K562 (cell line): Measurements from ENCODE around the gene ANKRD24. TPM values are rescaled to one million over a fixed set of nuclear protein-coding genes. Genes with fewer than 3 reads are reported as not detected.

Source experiments
- ATAC-seq: fragments of 200-7000 bp; cut with Tn5 transposase; 3 replicates; pipeline ENCODE4 v1.9.1; 2020; ENCODE audit warnings: moderate library complexity
- BruUV-seq: library from RNA; stranded (reverse); fragments of 400-500 nt; replicated peaks from 2 replicates; lab custom pipeline; 2021; lab: Mats Ljungman, UMichigan
- CTCF ChIA-PET: fragments of 300-600 bp; formaldehyde crosslinking; extraction: SDS; loops from one replicate; lab custom pipeline; 2021; ENCODE audit warnings: low intra/inter-chr PET ratio; lab: Yijun Ruan, JAX
- POLR2A ChIA-PET: fragments of 300-600, 350-650 bp; sonication (Branson Sonifier 250); formaldehyde crosslinking; extraction: SDS; loops from one replicate; lab custom pipeline; 2021; ENCODE audit warnings: antibody characterized with exemption, inconsistent platforms; lab: Yijun Ruan, JAX
- DNase-seq, 4 experiments: peaks; one replicate each; pipeline versions ENCODE4 v3.0.0 to v3.0.0-alpha.2; 2011 to 2018; ENCODE audit warnings: low spot score in 3 of 4, mixed read lengths in 3 of 4; ENCODE audit errors: extremely low read depth in 1 of 4
- FAIRE-seq: peaks from 2 replicates; lab custom pipeline; 2011; peaks lifted over from hg19 to GRCh38; lab: Jason Lieb, UNC
- H2AFZ ChIP-seq: 2 replicates; pipeline ENCODE4 v1.6.0; 2011; ENCODE audit warnings: low read depth, low read length, control low read depth, inconsistent platforms
- H3K27ac ChIP-seq: fragments of 200-600 bp; 3 replicates; pipeline ENCODE4 v1.8.0; 2011; ENCODE audit warnings: low read depth, mild to moderate bottlenecking, control low read depth, inconsistent platforms, low read length, moderate library complexity, mixed read lengths; ENCODE audit errors: extremely low read depth
- H3K27me3 ChIP-seq, 2 experiments: fragments of 300-600 bp in 1 of 2; 2 replicates in 1 of 2; 3 replicates in 1 of 2; pipeline versions ENCODE4 v1.6.0 to v1.8.0; 2011; ENCODE audit warnings: inconsistent platforms in 2 of 2, low read length in 2 of 2, mild to moderate bottlenecking in 1 of 2, mixed read lengths in 1 of 2, moderate library complexity in 1 of 2; ENCODE audit not compliant: control insufficient read depth in 2 of 2, insufficient read depth in 2 of 2
- H3K36me3 ChIP-seq: fragments of 300-600 bp; 3 replicates; pipeline ENCODE4 v1.8.0; 2011; ENCODE audit warnings: mild to moderate bottlenecking, low read length, inconsistent platforms; ENCODE audit not compliant: control insufficient read depth, insufficient read depth
- H3K4me1 ChIP-seq, 2 experiments: fragments of 200-600 bp in 1 of 2; replicated peaks in 1 of 2; 2 replicates in 1 of 2; 3 replicates in 1 of 2; pipeline versions ENCODE4 v1.5.1 to v1.8.0; 2011; ENCODE audit warnings: inconsistent platforms in 2 of 2, low read length in 2 of 2, mild to moderate bottlenecking in 1 of 2, mixed read lengths in 1 of 2, moderate library complexity in 1 of 2; ENCODE audit not compliant: control insufficient read depth in 2 of 2, insufficient read depth in 2 of 2
- H3K4me2 ChIP-seq: 2 replicates; pipeline ENCODE4 v1.6.1; 2011; ENCODE audit warnings: low read length, control low read depth, inconsistent platforms, mixed read lengths; ENCODE audit not compliant: insufficient read depth
- H3K4me3 ChIP-seq: fragments of 200-600 bp; sonication (generic), shearing (Covaris generic); 2 replicates; pipeline ENCODE4 v1.5.1; 2016; ENCODE audit warnings: control low read depth, inconsistent platforms
- H3K79me2 ChIP-seq: fragments of 200-600 bp; 3 replicates; pipeline ENCODE4 v1.8.0; 2011; ENCODE audit warnings: low read length, inconsistent platforms; ENCODE audit not compliant: control insufficient read depth, insufficient read depth
- H3K9ac ChIP-seq, 2 experiments: 2 replicates each; pipeline versions ENCODE4 v1.6.0 to v1.6.1; 2011; ENCODE audit warnings: low read depth in 2 of 2, low read length in 2 of 2, control low read depth in 1 of 2, inconsistent platforms in 1 of 2, mild to moderate bottlenecking in 1 of 2, mixed read lengths in 1 of 2; ENCODE audit not compliant: insufficient read depth in 1 of 2
- H3K9me1 ChIP-seq: one replicate; pipeline ENCODE4 v1.6.0; 2011; ENCODE audit warnings: inconsistent platforms, mild to moderate bottlenecking, low read length, moderate library complexity; ENCODE audit not compliant: control insufficient read depth, insufficient read depth
- H3K9me3 ChIP-seq: replicated peaks from 2 replicates; pipeline ENCODE4 v1.5.1; 2011; ENCODE audit warnings: low read depth, low read length, inconsistent platforms; ENCODE audit not compliant: control insufficient read depth, insufficient read depth
- H4K20me1 ChIP-seq: replicated peaks from 2 replicates; pipeline ENCODE4 v1.6.1; 2011; ENCODE audit warnings: low read length, inconsistent platforms, mixed read lengths; ENCODE audit not compliant: control insufficient read depth, insufficient read depth
- BCOR ChIP-seq: fragments of 450-650 bp; IDR thresholded peaks from 2 replicates; pipeline ENCODE4 v1.6.1; 2016
- CREM ChIP-seq: IDR thresholded peaks from 2 replicates; pipeline ENCODE4 v1.6.1; 2014; ENCODE audit warnings: antibody characterized with exemption, low read depth
- HDAC2 ChIP-seq: fragments of 450-650 bp; IDR thresholded peaks from 2 replicates; pipeline ENCODE4 v1.6.1; 2016; ENCODE audit warnings: mild to moderate bottlenecking
- POLR2G ChIP-seq: fragments of 200-400 bp; formaldehyde crosslinking; IDR thresholded peaks from 2 replicates; pipeline ENCODE4 v1.6.1; 2017; ENCODE audit warnings: low read depth, mild to moderate bottlenecking, antibody characterized with exemption, low read length, moderate library complexity
- PTBP1 ChIP-seq: fragments of 200-400 bp; formaldehyde crosslinking; IDR thresholded peaks from 2 replicates; pipeline ENCODE4 v1.6.1; 2017; ENCODE audit warnings: low read depth, low read length
- PTTG1 ChIP-seq: fragments of 450-650 bp; IDR thresholded peaks from 2 replicates; pipeline ENCODE4 v1.6.1; 2016; ENCODE audit warnings: low read depth, mild to moderate bottlenecking, missing genetic modification characterization, missing compliant biosample characterization
- RBM25 ChIP-seq: fragments of 200-400 bp; formaldehyde crosslinking; IDR thresholded peaks from 2 replicates; pipeline ENCODE4 v1.6.1; 2018; ENCODE audit warnings: low read length, low read depth, moderate library complexity; ENCODE audit not compliant: severe bottlenecking
- SMAD3 ChIP-seq: fragments of 450-650 bp; formaldehyde crosslinking; conservative IDR thresholded peaks from 2 replicates; pipeline ENCODE4 v1.4.0; 2020; ENCODE audit warnings: mild to moderate bottlenecking
- SMARCA5 ChIP-seq: fragments of 450-650 bp; IDR thresholded peaks from 2 replicates; pipeline ENCODE4 v1.6.1; 2016
- SOX6 ChIP-seq: fragments of 450-650 bp; IDR thresholded peaks from 2 replicates; pipeline ENCODE4 v1.6.1; 2014; ENCODE audit warnings: mild to moderate bottlenecking
- SRSF7 ChIP-seq: fragments of 200-400 bp; formaldehyde crosslinking; optimal IDR thresholded peaks from 2 replicates; pipeline ENCODE3; 2017; ENCODE audit warnings: mild to moderate bottlenecking, low read depth, low read length
- TCF7L2 ChIP-seq: fragments of 150-350 bp; IDR thresholded peaks from 2 replicates; pipeline ENCODE4 v1.6.1; 2016; ENCODE audit warnings: low read depth, mild to moderate bottlenecking, low read length, moderate library complexity
- ZFP36 ChIP-seq: fragments of 150-350 bp; IDR thresholded peaks from 2 replicates; pipeline ENCODE4 v1.6.1; 2018; ENCODE audit warnings: low read length, low read depth; ENCODE audit not compliant: partially characterized antibody
- ZNF263 ChIP-seq: sonication (generic); formaldehyde crosslinking; IDR thresholded peaks from 2 replicates; pipeline ENCODE4 v1.8.0; 2022; ENCODE audit warnings: mild to moderate bottlenecking, missing genetic modification reagents, borderline replicate concordance
- ZNF717 ChIP-seq: fragments of 250-450 bp; sonication (Bioruptor Pico); IDR thresholded peaks from 2 replicates; pipeline ENCODE4 v1.5.0; 2021
- WGBS: fragments of 100-300 bp; shearing (Covaris generic); methylation state at CpG from one replicate; pipeline ENCODE4 v1.1.6; 2016; ENCODE audit warnings: low coverage, mixed read lengths; ENCODE audit not compliant: insufficient coverage; ENCODE audit errors: missing lambda C conversion rate; 5-methylcytosine and 5-hydroxymethylcytosine counted together
- in situ Hi-C: fragments of 300-500 bp; cut with MboI; formaldehyde crosslinking; loops from 4 replicates; pipeline ENCODE4 v1.15.0; 2018; ENCODE audit warnings: inconsistent platforms, mixed read lengths
- intact Hi-C: fragments of 100-400 bp; cut with micrococcal nuclease; formaldehyde crosslinking; loops from 2 replicates; pipeline ENCODE4 v1.14.2; 2022
- polyA plus RNA-seq, 8 experiments: library from polyadenylated mRNA; depleted of rRNA in 4 of 8; stranded (reverse) in 5 of 8; unstranded in 3 of 8; fragments of >200 nt; fragmentation: Nextera tagmentation in 2 of 8; fragmentation: Illumina TruSeq in 1 of 8; extraction: Ambion mirVana in 2 of 8; extraction: Trizol in 1 of 8; gene quantifications; 2 replicates each; pipeline versions ENCODE4 v1.2.1 to v1.2.3, GENCODE V29; 2011 to 2014; ENCODE audit warnings: inconsistent platforms in 1 of 8, missing spikeins in 1 of 8
- total RNA-seq, 7 experiments: library from RNA; depleted of rRNA in 6 of 7; stranded (reverse); fragments of >200 nt in 6 of 7; fragmentation: Illumina TruSeq in 2 of 7; extraction: Trizol in 2 of 7; gene quantifications; 2 replicates each; pipeline versions ENCODE4 v1.2.1 to v1.2.3, GENCODE V29; 2011 to 2021; ENCODE audit warnings: low replicate concordance in 1 of 7

ANKRD24 gene
- total and polyA plus RNA-seq, 9 of the 15 experiments (the other 6 are each of a cell fraction or from before 2014, with no cell fraction given): 0.07 to 0.12 (median 0.09) TPM; not detected in 5

DNA sequence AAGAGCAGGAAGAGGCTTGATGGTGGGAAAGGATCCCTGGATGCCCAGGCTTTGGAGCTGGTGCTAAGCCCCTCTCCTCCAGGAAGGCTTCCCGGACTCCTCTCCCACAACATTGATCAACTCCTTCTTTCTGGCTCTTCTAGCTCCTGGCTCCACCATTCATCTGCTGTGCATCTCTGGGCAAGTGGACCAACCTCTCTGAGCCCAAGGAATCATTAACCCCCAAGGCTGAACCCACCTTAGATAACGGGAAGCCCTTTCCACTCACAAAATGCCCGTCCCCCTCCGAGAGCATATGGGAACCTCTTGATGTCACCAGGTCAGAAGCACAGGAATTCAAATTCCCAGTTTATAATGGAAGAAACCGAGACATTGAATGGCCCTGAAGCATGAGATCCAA, 5.3 kb upstream of the ANKRD24 start:
- POLR2A ChIA-PET: interaction anchor here (0.7 kb wide), 2 partner anchors 11 to 38 kb away, joined by 3 read pairs; no protein-coding TSS in a partner anchor
- Histone ChIP-seq H3K79me2 (peaks cover 16% of the 10 kb centered on the region), H3K27me3 (peaks cover 0 to 6% of the 10 kb centered on the region in 2 experiments; a peak in 2 of 5 replicates), H2AFZ (no peak overlapping the region), H3K9me3 (no peaks in the 10 kb centered on the region), H3K27ac (no peak overlapping the region), H4K20me1 (peaks cover 15% of the 10 kb centered on the region; the same call in 1 of the 2 replicates), H3K4me2 (no peak overlapping the region), H3K36me3 (peaks cover 30% of the 10 kb centered on the region; the same call in 1 of the 3 replicates), H3K9me1 (peaks cover 6% of the 10 kb centered on the region)
- WGBS: 95% methylated on average over 4 of the region's 5 CpGs
- CTCF ChIA-PET: no interaction called here
- FAIRE-seq (no peak), DNase-seq (no peak)
- no TSS peak for BruUV-seq
- intact Hi-C loops: no loop called here
- TF ChIP-seq HDAC2 (0 out of 2 replicates have a peak, but pooled peaks have one; percentile 46), RBM25 (peak; percentile 86), SMAD3 (CRISPR knock-in tag) (no peak), PTTG1 (no peak), POLR2G (no peak), PTBP1 (peak; percentile 49; the same call in 1 of the 2 replicates), SMARCA5 (peak; percentile 71), CREM (no peak), ZFP36 (peak; percentile 93), BCOR (peak; percentile 89), ZNF717 (no peak), TCF7L2 (no peak), SOX6 (no peak), SRSF7 (no peak), ZNF263 (CRISPR knock-in tag) (no peak)
- TF ChIP-seq, all 486 proteins: peak for 6
- peaks cover 12 to 59% of the 10 kb centered on the region in 2 experiments for H3K4me1 ChIP-seq
- no peak overlapping the region for H3K4me3 ChIP-seq
- no peak for ATAC-seq
- in situ Hi-C loops: no loop called here
- no peak overlapping the region for H3K9ac ChIP-seq
